ENCODE results near the gene LRRC7. TPM values are rescaled to one million over a fixed set of nuclear protein-coding genes. Genes with fewer than 3 reads are reported as not detected.

The LRRC7 gene
- total RNA-seq, 3 donors from 2014 or later: 0.46 to 1.2 (median 1.0) TPM

DNA sequence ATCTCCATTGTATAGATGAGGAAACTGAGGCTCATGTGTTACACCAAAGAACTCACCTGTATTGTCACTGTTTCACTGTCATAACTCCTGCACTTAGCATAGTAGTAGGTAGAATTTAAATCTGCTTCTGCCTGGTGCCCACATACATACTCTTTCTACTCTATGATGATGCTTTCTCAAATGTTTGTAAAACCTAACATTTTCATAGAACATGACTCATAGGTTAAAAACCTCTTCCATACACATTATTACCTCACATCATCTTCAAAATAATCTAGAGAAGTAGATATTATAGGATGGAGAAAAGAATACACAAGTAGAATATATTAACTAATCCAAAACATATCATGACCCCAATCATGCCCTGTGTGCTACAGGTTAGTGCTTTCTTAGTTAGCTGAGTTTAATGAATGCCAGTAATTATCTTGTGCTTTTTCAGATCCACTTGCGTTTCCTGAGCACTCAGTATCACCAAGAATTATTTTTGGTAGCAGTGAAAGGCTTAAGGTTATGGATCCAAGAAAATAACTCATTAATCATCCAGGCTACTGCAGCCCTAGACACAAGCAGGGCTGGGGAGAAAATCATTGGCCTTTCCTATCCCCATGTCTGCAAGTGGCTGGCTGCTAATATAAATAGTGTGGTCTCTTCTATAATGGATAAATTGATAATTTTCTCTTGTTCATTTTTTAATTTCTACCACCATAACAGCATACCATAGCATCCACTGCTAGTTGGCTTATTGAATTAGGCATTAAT lies 480.8 kb downstream of the LRRC7 start:
- Histone ChIP-seq H3K4me1 (ENCODE audit: low read depth) (no peaks in the 10 kb centered on the region), H3K4me3 (no peak overlapping the region), H3K36me3 (ENCODE audit: low read depth) (no peaks in the 10 kb centered on the region), H3K9me3 (no peaks in the 10 kb centered on the region)
- intact Hi-C loops (cut with DNase I, micrococcal nuclease): no loop called here
- DNase-seq (no peak), ATAC-seq (no peak)
- no peak for TF ChIP-seq CTCF (IDR thresholded peaks at IDR 0.05)

DNA sequence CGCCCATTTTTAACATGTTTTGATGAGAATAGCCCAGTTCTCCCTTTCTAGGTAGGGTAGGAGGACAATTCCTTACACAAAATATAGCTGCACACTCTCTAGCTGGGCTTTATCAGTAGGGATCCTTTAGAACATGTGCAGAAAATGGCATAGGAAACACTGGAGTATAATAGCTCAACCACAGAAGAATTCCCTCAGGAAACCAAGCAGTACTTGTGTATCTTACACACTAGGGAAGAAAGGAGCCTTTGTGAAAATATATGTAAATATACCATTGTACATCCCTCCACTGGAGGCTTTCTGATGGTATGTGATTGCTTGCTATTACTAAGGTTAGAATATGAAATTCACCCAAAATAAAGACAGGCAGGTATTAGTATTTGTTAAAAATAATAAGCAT lies 484.2 kb downstream of the LRRC7 start:
- no peak for DNase-seq
- no peaks in the 10 kb centered on the region for H3K36me3 ChIP-seq (ENCODE audit: low read depth)
- no peak overlapping the region for H3K4me3 ChIP-seq
- intact Hi-C loops (cut with DNase I, micrococcal nuclease): no loop called here
- no peak for TF ChIP-seq CTCF (IDR thresholded peaks at IDR 0.05)
- H3K9me3 ChIP-seq: no peaks in the 10 kb centered on the region
- no peak for ATAC-seq
- no peaks in the 10 kb centered on the region for H3K4me1 ChIP-seq (ENCODE audit: low read depth)

- Histone ChIP-seq H3K4me3 (no peak overlapping the region), H3K36me3 (ENCODE audit: low read depth) (no peaks in the 10 kb centered on the region), H3K9me3 (no peaks in the 10 kb centered on the region), H3K4me1 (ENCODE audit: low read depth) (no peaks in the 10 kb centered on the region)
- no peak for TF ChIP-seq CTCF (IDR thresholded peaks at IDR 0.05)
- no peak for ATAC-seq
- DNase-seq: no peak
- intact Hi-C loops (cut with DNase I, micrococcal nuclease): no loop called here
These were observed 489.8 kb downstream of the LRRC7 start for GRCh38 chr1:70057500-70057899.

DNA sequence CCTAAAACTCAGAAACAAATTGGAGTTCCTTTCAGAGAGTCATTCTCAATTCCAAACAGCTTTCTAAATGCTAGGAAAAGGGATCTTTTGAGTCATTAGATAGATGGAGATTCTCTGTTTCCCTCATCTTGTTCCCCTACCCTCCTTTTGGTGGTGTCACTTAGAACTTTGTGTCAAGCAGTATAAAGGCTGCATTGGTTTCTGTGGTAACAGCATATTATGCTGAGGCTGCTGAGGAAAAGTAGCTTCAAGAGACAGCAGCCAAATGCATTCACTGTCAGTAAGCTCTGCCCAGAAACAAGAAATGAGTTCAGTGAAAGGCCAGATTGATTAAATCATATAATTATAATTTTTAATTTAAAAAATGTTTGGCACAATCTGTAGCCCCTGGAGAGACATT lies 493.5 kb downstream of the LRRC7 start:
- TF ChIP-seq CTCF (IDR thresholded peaks at IDR 0.05): no peak
- Histone ChIP-seq H3K4me1 (ENCODE audit: low read depth) (no peaks in the 10 kb centered on the region), H3K4me3 (no peak overlapping the region), H3K36me3 (ENCODE audit: low read depth) (no peaks in the 10 kb centered on the region), H3K9me3 (no peaks in the 10 kb centered on the region)
- ATAC-seq (no peak), DNase-seq (no peak)
- intact Hi-C loops (cut with DNase I, micrococcal nuclease): no loop called here

GRCh38 chr1:70063861-70064260 lies 496.1 kb downstream of the LRRC7 start:
- no peak for ATAC-seq
- no peak for TF ChIP-seq CTCF (IDR thresholded peaks at IDR 0.05)
- intact Hi-C loops (cut with DNase I, micrococcal nuclease): no loop called here

More at GRCh38 chr1:70063861-70064260, 496.1 kb downstream of the LRRC7 start:
- no peaks in the 10 kb centered on the region for H3K36me3 ChIP-seq (ENCODE audit: low read depth)
- no peaks in the 10 kb centered on the region for H3K9me3 ChIP-seq
- no peak for DNase-seq
- no peaks in the 10 kb centered on the region for H3K4me1 ChIP-seq (ENCODE audit: low read depth)
- H3K4me3 ChIP-seq: no peak overlapping the region
